Activated CD4-positive, alpha-beta T cell treated with anti-CD3 and anti-CD28 coated beads, Interleukin-10, Interleukin-2, amounts not matched to agents 100 ng/mL and 50 ng/mL, durations not matched to agents 16 hours and 8 hours (primary cell): ENCODE measurements around the gene PKMYT1.

Experiments used
- DNase-seq: peaks from one replicate; pipeline ENCODE4 v3.0.0-alpha.2; 2020

PKMYT1 gene

GRCh38 chr16:2980227-2981176 lies at the start of gene PKMYT1:
PKMYT1 (minus strand) TSS chr16:2980446; CDS start chr16:2979657, 789 bp downstream.
- peak; percentile 96 for DNase-seq

GRCh38 chr16:3029491-3030221 lies 49.4 kb upstream of the PKMYT1 start:
- DNase-seq, result peak; percentile 69

- no peak for DNase-seq
Observed at GRCh38 chr16:3028716-3029319, 48.6 kb upstream of the PKMYT1 start.

- DNase-seq, result peak; percentile 94
Observed at GRCh38 chr16:3027983-3028715, 47.9 kb upstream of the PKMYT1 start.

- DNase-seq, result no peak
Observed at GRCh38 chr16:3027489-3027795, 47.2 kb upstream of the PKMYT1 start.

- DNase-seq, result no peak
Observed at GRCh38 chr16:3026609-3027488, 46.6 kb upstream of the PKMYT1 start.

GRCh38 chr16:3026003-3026378 lies 45.7 kb upstream of the PKMYT1 start:
- no peak for DNase-seq

GRCh38 chr16:3025032-3026002 lies 45.1 kb upstream of the PKMYT1 start:
- no peak for DNase-seq

GRCh38 chr16:3023669-3024478 lies 43.6 kb upstream of the PKMYT1 start, which contains the start of the genes HCFC1R1 and THOC6:
HCFC1R1 (minus strand) TSS chr16:3023942; CDS start chr16:3023941, 1 bp downstream.
THOC6 (plus strand) TSS chr16:3024035; CDS start chr16:3024327, 292 bp downstream.
- DNase-seq, result peak; percentile 98

GRCh38 chr16:3023415-3023668 lies 43.1 kb upstream of the PKMYT1 start:
- no peak for DNase-seq

- peak; percentile 34 for DNase-seq
Observed at GRCh38 chr16:3022684-3023414, 42.6 kb upstream of the PKMYT1 start.

GRCh38 chr16:3022208-3022683 lies 42.0 kb upstream of the PKMYT1 start:
- DNase-seq, result peak; percentile 89

- peak; percentile 80 for DNase-seq
Observed at GRCh38 chr16:3021449-3022207, 41.4 kb upstream of the PKMYT1 start.

GRCh38 chr16:3020604-3021448 lies 40.6 kb upstream of the PKMYT1 start:
- DNase-seq, result peak; percentile 37

GRCh38 chr16:3020247-3020603 lies 40.0 kb upstream of the PKMYT1 start, which contains the start of gene TNFRSF12A:
TNFRSF12A (plus strand) TSS chr16:3020368; CDS start chr16:3020398, 30 bp downstream.
- peak; percentile 84 for DNase-seq

- DNase-seq, result no peak
Observed at GRCh38 chr16:3019594-3020246, 39.5 kb upstream of the PKMYT1 start.
